K562 (cell line): ENCODE measurements around the gene MRFAP1. TPM values are rescaled to one million over a fixed set of nuclear protein-coding genes. Genes with fewer than 3 reads are reported as not detected.

ENCODE experiments used
- BACH1 ChIP-seq: fragments of 200-800 bp; sonication (Bioruptor generic); IDR thresholded peaks from 2 replicates; pipeline ENCODE4 v1.6.1; 2016; ENCODE audit warnings: missing genetic modification characterization, missing compliant biosample characterization
- CTBP1 ChIP-seq: fragments of 450-650 bp; IDR thresholded peaks from 2 replicates; pipeline ENCODE4 v1.6.1; 2016; ENCODE audit warnings: borderline replicate concordance
- EWSR1 ChIP-seq: fragments of 450-650 bp; IDR thresholded peaks from 2 replicates; pipeline ENCODE4 v1.6.1; 2018; ENCODE audit warnings: borderline replicate concordance, mild to moderate bottlenecking, low read depth, moderate library complexity; ENCODE audit not compliant: partially characterized antibody
- HDAC2 ChIP-seq: fragments of 450-650 bp; IDR thresholded peaks from 2 replicates; pipeline ENCODE4 v1.6.1; 2016; ENCODE audit warnings: mild to moderate bottlenecking
- JUND ChIP-seq, 2 experiments: IDR thresholded peaks; 2 replicates in 1 of 2; 3 replicates in 1 of 2; pipeline ENCODE4 v1.6.1; 2011; ENCODE audit warnings: borderline replicate concordance in 2 of 2, low read depth in 2 of 2, low read length in 2 of 2, improper control_type of control experiment in 1 of 2, missing biosample characterization in 1 of 2, missing genetic modification characterization in 1 of 2, missing genetic modification reagents in 1 of 2
- LARP7 ChIP-seq: fragments of 450-650 bp; IDR thresholded peaks from 2 replicates; pipeline ENCODE4 v1.6.1; 2016
- MTA2 ChIP-seq: fragments of 450-650 bp; IDR thresholded peaks from 2 replicates; pipeline ENCODE4 v1.6.1; 2016; ENCODE audit warnings: low read depth
- NFYB ChIP-seq: IDR thresholded peaks from 2 replicates; pipeline ENCODE4 v1.6.1; 2011; ENCODE audit warnings: mild to moderate bottlenecking, moderate library complexity; ENCODE audit not compliant: insufficient read length; ENCODE audit errors: extremely low read depth
- NUFIP1 ChIP-seq: fragments of 450-650 bp; IDR thresholded peaks from 2 replicates; pipeline ENCODE4 v1.6.1; 2018; ENCODE audit not compliant: partially characterized antibody
- POLR2A ChIP-seq: fragments of 450-650 bp; conservative IDR thresholded peaks from 2 replicates; pipeline ENCODE4 v1.6.1; 2016
- POLR3A ChIP-seq: IDR thresholded peaks from 2 replicates; pipeline ENCODE4 v1.6.1; 2011; ENCODE audit warnings: borderline replicate concordance, mild to moderate bottlenecking, moderate library complexity; ENCODE audit not compliant: insufficient read length, insufficient read depth; ENCODE audit errors: extremely low read depth
- PRPF4 ChIP-seq: fragments of 200-400 bp; formaldehyde crosslinking; IDR thresholded peaks from one replicate; pipeline ENCODE4 v1.6.1; 2017; ENCODE audit warnings: low read length, low read depth, mild to moderate bottlenecking; ENCODE audit not compliant: insufficient read depth, poor library complexity, severe bottlenecking
- RREB1 ChIP-seq: fragments of 250-450 bp; sonication (Bioruptor Pico); IDR thresholded peaks from 2 replicates; pipeline ENCODE4 v1.4.0; 2020
- ZNF165 ChIP-seq: fragments of 250-450 bp; sonication (Bioruptor Pico); IDR thresholded peaks from 2 replicates; pipeline ENCODE4 v1.4.0; 2020; ENCODE audit warnings: borderline replicate concordance
- polyA plus RNA-seq, 8 experiments: library from polyadenylated mRNA; depleted of rRNA in 4 of 8; stranded (reverse) in 5 of 8; unstranded in 3 of 8; fragments of >200 nt; fragmentation: Nextera tagmentation in 2 of 8; fragmentation: Illumina TruSeq in 1 of 8; extraction: Ambion mirVana in 2 of 8; extraction: Trizol in 1 of 8; gene quantifications; 2 replicates each; pipeline versions ENCODE4 v1.2.1 to v1.2.3, GENCODE V29; 2011 to 2014; ENCODE audit warnings: inconsistent platforms in 1 of 8, missing spikeins in 1 of 8
- total RNA-seq, 7 experiments: library from RNA; depleted of rRNA in 6 of 7; stranded (reverse); fragments of >200 nt in 6 of 7; fragmentation: Illumina TruSeq in 2 of 7; extraction: Trizol in 2 of 7; gene quantifications; 2 replicates each; pipeline versions ENCODE4 v1.2.1 to v1.2.3, GENCODE V29; 2011 to 2021; ENCODE audit warnings: low replicate concordance in 1 of 7
- TF ChIP-seq, protein P1 (sequence below): fragments of 250-450 bp; sonication (Bioruptor Pico); IDR thresholded peaks from 2 replicates; pipeline ENCODE4 v1.9.0; 2021; ENCODE audit warnings: mild to moderate bottlenecking, inconsistent platforms
- TF ChIP-seq, protein P2 (sequence below): sonication (generic); formaldehyde crosslinking; IDR thresholded peaks from 2 replicates; pipeline ENCODE4 v1.8.1; 2023; ENCODE audit warnings: mild to moderate bottlenecking, missing genetic modification reagents

Gene MRFAP1
- total and polyA plus RNA-seq, 9 of the 15 experiments (the other 6 are each of a cell fraction or from before 2014, with no cell fraction given), result 46.0 to 270 (median 151) TPM

DNA sequence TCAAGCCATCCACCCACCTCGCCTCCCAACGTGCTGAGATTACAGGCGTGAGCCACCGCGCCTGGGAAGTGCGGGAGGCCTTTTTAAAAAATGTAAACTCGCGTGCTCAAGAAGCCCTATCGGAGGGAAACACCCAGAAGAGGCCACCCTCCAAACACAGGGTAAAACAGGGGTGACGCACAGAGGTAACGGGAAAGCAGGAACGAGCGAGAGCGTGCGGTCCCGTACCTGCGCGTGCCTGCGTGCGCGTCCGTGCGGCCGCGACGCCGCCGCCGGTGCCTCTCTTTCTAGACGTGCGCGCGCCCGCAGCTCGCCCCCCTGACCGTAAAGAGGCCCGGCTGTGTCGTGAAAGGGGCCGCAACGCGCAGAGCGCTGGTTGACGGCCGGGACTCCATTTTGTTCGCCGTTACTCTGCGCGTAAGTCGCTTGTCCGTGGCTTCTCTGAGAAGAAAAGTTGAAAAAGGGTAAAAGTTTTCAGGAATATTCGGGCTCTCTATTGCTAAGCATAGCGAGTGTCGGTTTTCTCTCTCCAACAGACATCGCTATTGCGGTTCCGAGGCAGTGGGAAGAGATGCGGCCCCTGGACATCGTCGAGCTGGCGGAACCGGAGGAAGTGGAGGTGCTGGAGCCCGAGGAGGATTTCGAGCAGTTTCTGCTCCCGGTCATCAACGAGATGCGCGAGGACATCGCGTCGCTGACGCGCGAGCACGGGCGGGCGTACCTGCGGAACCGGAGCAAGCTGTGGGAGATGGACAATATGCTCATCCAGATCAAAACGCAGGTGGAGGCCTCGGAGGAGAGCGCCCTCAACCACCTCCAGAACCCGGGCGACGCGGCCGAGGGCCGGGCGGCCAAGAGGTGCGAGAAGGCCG lies at the start of gene MRFAP1 (continued):
- TF ChIP-seq PRPF4 (no peak), RREB1 (CRISPR knock-in tag) (no peak), NUFIP1 (no peak), JUND (IDR thresholded peaks at IDR 0.05; ENCODE audit: borderline replicate concordance, low read depth, low read length) (peak; percentile 53), JUND (tag; IDR thresholded peaks at IDR 0.05; ENCODE audit: borderline replicate concordance, low read depth, low read length) (no peak; the same call in 2 of the 3 replicates), EWSR1 (no peak), ZNF165 (CRISPR knock-in tag) (no peak), LARP7 (no peak; the same call in 1 of the 2 replicates), POLR2A (peak; percentile 94), POLR3A (no peak), BACH1 (tag) (peak; percentile 41; the same call in 1 of the 2 replicates), NFYB (no peak), MTA2 (no peak), CTBP1 (peak; percentile 92), HDAC2 (peak; percentile 82; the same call in 1 of the 2 replicates)
- TF ChIP-seq, protein P1, sequence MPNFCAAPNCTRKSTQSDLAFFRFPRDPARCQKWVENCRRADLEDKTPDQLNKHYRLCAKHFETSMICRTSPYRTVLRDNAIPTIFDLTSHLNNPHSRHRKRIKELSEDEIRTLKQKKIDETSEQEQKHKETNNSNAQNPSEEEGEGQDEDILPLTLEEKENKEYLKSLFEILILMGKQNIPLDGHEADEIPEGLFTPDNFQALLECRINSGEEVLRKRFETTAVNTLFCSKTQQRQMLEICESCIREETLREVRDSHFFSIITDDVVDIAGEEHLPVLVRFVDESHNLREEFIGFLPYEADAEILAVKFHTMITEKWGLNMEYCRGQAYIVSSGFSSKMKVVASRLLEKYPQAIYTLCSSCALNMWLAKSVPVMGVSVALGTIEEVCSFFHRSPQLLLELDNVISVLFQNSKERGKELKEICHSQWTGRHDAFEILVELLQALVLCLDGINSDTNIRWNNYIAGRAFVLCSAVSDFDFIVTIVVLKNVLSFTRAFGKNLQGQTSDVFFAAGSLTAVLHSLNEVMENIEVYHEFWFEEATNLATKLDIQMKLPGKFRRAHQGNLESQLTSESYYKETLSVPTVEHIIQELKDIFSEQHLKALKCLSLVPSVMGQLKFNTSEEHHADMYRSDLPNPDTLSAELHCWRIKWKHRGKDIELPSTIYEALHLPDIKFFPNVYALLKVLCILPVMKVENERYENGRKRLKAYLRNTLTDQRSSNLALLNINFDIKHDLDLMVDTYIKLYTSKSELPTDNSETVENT, result peak; percentile 73
- TF ChIP-seq, protein P2, sequence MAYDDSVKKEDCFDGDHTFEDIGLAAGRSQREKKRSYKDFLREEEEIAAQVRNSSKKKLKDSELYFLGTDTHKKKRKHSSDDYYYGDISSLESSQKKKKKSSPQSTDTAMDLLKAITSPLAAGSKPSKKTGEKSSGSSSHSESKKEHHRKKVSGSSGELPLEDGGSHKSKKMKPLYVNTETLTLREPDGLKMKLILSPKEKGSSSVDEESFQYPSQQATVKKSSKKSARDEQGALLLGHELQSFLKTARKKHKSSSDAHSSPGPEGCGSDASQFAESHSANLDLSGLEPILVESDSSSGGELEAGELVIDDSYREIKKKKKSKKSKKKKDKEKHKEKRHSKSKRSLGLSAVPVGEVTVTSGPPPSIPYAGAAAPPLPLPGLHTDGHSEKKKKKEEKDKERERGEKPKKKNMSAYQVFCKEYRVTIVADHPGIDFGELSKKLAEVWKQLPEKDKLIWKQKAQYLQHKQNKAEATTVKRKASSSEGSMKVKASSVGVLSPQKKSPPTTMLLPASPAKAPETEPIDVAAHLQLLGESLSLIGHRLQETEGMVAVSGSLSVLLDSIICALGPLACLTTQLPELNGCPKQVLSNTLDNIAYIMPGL (CRISPR knock-in tag), result no peak; the same call in 1 of the 2 replicates
